GM18502 (cell line): ENCODE measurements around the gene METAP1D.
A peak's percentile ranks its signal among the peaks of the same experiment; 100 is the strongest.

Experiments used
- ATAC-seq: cut with Tn5 transposase; IDR thresholded peaks from one replicate; pipeline ENCODE4 v1.9.1; 2021; ENCODE audit warnings: mild to moderate bottlenecking; ENCODE audit not compliant: unreplicated experiment, poor library complexity

The METAP1D gene

DNA sequence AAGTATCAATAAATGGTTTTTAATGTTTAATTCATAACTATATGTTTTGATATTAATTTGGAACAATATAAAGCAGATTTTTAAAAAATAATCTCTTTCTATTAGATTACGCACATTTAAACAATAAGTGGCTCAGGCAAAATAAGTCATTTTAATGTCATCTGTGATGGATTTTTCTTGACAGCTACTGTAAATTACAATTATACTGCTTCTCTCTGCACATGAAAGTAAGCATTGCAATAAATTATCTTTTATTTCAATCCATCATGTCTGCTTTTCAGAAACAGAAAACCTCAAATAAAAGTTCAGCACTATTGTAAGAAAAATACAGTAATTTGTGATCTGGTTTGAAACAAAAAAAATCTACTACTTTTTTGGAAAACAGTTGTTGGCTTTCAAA, 74.5 kb downstream of the METAP1D start:
- ATAC-seq, result no peak

DNA sequence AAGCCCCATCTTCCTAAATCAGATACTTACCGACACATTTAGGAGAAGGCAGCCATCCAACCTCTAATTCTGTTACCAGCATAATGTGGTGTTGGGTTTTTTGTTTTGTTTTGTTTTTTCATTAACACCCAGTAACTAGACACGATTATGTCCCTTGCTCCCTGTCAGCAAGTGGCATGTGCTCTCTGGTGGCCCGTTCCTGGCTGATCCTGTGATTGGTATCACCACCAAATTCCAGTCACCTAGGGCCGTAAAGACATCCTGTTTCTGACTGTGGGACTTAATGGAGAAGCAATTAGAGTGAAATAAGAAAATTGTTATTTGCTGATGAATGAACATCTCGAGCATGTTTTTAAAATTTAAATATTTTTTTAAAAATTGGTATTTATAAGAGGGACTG, 79.7 kb downstream of the METAP1D start:
- ATAC-seq, result no peak

DNA sequence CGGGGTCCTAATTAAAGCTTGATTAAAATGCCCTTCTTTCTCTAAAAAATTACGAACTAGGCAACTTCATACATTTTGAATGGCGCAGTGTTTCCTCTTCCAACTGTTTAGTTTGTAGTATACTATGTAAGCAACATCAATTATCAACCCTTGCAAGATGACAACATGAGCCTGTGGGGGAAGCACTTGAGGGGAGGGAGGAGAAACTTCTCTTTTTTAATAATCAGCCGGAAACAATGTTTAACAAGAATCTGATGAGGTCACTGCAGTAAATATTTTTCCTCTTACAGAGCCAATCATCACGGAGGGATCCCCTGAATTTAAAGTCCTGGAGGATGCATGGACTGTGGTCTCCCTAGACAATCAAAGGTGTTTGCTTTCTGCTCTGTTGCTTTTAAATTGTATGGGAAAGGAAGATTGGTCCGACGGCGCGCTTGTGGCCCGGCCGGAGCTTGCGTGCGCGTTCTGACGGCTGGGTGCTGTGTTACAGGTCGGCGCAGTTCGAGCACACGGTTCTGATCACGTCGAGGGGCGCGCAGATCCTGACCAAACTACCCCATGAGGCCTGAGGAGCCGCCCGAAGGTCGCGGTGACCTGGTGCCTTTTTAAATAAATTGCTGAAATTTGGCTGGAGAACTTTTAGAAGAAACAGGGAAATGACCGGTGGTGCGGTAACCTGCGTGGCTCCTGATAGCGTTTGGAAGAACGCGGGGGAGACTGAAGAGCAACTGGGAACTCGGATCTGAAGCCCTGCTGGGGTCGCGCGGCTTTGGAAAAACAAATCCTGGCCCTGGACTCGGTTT, 80.3 kb downstream of the METAP1D start:
- no peak for ATAC-seq

DNA sequence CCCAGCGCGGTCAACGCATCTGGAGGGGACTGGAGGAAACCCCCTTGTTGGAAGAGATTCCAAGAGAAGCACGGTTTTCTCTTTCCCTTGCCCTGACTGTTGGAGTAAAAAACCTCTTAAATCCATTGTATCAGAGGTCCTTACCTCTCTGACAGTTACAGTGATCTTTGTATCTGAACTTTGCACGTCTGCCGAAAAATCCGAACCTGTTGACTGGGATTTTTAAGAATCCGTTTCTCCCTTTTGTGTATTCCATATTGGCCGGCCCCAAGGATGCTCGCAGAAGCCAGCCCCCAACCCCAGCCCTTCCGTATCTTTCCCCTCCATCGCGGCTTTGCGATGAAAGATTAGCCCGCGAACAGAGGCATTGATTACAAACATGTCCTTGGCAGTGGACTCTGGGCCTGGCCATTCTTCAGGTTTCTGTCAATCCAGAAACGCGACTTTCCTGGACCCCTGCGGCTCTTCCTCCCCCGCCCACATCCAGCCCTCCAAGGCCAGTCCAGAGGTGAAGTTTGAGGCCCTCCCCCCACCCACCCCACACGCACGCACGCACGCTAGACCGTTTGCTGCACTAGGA, 81.0 kb downstream of the METAP1D start:
- ATAC-seq, result no peak

DNA sequence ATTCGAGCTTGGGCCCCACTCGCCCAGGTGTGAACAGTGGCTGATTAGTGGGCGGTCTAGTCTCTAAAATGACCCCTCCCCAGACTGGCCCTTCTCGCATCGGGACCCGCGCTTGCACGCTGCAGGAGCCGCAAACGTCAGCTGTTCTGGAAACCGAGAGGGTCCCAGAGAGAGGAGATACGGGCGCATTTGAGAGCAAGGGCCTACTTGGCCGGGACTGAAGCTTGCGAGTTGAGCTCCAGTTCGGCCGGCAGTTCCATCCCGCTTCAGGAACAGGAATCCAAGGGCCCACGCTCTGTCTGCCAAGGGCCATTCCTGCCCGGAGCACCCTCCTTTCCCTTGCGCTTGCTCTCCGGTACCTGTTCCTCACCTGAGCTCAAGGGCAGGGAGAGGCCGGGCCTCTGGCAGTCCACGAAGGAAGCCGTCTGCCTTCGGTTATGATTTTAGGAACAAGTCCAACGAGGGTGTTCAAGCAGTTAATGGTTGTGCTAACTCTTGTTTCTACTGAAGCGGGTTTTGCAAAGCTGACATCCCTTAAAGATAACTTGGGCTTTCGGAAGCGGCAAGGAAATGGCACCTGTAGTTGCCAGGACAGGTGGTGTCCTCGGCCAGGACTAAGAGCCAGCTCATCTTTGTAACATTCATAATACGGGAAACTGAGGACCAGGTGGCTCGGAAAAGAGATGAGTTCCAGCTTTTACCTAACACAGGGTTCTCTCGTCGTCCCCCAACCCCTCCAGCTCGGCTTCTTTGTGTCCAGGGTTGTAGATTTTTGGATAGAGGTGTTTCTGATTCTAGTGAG, 81.7 kb downstream of the METAP1D start:
- no peak for ATAC-seq

DNA sequence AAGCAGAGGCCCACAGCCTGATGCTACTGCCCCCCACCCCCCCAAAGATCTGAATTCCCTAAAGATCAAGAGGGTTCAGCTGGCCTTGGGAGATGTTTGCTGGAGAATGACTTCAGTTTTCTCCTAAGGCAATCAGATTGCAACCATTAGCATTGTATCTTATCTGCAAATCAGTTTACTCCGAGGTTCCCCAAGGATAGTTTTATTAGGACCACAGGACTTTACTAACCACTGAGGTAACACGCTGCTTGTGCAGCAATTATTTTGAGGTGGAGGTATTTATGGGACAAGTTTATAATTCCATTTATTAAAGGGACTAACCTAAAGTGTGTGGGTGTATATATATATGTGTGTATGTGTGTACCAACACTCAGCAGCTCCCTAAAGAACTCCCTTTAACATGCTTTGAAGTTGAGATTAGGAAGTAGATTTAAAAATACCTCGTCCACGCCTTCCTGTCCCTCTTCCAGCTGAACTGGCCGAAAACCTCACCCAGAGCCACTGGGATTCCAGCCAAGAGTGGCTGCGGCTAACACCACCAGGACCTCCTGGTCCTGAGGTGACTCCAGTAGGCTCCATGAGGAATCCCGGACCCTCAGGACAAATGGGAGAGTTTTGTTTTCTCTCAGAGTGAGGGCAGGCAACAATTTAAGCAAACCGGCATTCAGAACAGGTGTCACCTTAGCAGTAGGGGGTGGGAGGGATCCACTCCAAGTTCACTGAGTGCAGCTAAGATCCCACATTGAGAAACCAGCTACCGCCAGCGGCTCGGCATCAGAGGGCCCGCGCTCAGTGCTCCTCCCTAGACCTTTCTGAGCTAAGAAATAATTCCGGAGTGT, 82.6 kb downstream of the METAP1D start:
- no peak for ATAC-seq

DNA sequence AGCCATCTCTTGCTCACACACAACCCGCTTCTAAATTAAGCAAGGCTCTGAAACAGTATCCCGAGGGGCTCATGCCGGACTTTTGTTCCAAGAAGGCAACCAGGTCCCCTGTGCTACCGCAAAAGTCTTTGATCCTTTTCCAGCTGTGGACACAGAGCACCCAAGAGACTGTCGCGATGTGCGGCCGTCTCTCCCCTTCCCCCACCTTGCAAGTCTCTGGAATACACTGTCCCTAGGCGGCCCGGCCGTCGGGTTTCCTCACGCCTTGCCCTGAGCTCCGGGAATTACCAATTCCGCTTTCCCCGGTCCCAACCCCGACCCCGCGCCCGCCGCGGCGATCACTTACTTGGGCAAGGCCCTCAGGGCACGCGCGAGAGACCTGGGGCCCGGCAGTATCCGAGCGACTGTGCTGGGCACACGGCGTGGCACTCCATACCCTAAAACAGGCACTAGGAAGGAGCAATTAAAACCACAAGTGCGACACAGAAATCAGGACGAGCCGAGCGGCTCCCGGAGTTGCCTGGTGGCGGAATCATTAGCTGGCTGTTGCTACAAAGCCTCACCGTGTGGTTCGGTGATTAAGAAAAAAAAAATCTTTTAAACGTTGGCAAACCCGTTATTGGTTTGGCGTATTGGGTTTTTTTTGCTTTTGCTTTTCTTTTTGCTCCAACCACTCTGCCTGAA, 83.3 kb downstream of the METAP1D start:
- no peak for ATAC-seq

DNA sequence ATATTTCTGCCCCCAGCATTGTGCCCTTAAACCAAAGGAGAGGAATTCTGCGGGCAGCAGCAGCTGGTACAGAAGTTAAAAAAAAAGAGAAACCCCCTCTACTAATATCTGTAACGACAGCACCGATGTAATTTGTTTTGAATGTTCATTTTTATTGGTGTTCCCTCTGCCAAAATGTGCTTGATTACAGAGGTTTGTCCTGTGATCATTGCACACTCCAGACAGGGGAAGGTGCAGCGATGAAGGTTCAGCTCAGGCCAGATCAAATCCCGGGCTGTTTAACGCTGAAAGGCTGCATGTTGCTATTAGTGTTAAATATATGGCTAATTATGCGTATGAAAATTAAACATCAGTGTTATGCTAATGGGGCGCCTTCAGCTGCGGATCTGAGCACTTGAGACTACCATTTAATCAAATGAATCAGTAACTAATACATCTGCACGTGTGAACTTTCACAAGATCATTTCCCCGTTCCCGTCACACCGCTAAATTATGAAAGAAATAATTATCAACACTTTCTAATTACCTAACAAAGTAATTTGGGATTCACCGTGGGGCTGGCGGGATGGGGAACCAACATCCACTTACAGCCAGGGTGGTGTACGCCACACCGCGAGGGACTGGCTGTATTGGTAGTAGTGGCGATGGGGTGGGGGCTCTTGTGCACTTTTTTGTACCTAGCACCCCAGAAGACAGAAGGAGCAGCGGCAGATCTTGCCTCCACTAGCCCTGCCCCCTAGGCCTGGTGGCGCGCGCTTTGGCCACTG, 84.1 kb downstream of the METAP1D start:
- ATAC-seq, result no peak

DNA sequence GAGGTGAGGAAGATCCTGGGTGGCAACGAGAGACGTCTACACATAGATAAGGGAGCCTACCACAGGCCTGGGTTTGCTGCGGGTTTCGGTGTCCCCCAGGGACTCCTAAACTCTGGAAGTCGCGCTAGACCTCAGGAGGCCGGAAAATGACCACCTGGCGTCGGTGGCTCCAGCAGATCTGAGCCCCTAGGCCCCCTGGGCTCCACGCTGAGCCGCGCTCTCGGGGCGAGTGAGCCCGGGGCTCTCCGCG, 84.6 kb downstream of the METAP1D start:
- no peak for ATAC-seq

DNA sequence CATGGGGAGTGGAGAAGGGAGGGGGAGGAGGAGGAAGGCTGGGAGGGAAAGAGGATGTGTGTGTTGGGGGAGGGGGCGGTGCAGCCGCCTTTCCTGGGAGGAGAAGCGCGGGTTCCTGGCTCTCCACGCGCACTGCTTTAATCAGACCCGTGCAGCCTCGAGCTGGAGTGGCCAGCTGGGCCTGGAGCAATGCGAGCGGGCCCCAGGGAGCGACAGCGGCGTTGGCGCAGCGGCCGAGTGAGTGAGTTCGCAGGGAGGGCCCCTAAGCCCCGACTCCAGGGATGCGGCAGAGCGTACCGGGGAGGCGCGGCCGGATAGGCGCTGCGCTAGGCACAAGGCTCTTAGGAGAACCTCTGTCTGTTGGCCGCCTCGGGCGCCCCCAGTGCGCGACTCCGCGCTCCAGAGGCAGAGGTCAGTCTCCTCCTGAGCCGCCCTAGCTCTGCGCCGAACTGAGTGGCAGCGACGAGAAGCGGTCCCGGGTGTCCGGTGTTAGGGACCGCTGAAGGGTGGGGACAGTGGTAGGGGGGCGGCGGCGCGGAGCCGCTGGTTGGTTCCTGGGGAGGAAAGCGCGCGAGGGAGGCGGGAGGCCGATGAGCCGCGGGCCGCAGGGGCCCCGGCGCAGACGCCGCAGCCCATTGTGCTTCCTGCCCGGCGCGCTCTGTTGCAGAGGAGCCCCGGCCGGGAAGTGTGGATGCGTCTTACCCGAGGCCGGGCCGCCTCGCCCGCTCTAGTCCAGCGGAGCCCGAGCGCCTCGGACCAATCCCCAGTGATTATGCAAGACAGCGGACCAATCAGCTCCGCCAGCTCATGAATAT, 85.1 kb downstream of the METAP1D start:
- peak; percentile 91 for ATAC-seq

DNA sequence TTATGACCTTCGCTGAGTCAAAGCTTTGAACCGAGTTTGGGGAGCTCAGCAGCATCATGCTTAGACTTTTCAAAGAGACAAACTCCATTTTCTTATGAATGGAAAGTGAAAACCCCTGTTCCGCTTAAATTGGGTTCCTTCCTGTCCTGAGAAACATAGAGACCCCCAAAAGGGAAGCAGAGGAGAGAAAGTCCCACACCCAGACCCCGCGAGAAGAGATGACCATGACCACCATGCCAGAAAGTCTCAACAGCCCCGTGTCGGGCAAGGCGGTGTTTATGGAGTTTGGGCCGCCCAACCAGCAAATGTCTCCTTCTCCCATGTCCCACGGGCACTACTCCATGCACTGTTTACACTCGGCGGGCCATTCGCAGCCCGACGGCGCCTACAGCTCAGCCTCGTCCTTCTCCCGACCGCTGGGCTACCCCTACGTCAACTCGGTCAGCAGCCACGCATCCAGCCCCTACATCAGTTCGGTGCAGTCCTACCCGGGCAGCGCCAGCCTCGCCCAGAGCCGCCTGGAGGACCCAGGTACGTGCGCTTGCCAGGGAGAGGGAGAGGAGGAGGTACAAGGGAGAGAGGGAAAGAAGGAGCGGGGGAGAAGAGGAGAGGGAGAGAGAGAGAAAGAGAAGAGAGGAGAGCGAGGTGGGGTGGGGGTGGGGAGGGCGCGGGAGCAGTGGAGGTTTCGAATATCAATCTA, 85.9 kb downstream of the METAP1D start, which contains the start of gene DLX1:
Gene DLX1, plus strand, starts transcription at position 48 of the 700 bp plus-strand sequence. Its CDS starts 171 bp downstream, at position 219.
- peak; percentile 23 for ATAC-seq

DNA sequence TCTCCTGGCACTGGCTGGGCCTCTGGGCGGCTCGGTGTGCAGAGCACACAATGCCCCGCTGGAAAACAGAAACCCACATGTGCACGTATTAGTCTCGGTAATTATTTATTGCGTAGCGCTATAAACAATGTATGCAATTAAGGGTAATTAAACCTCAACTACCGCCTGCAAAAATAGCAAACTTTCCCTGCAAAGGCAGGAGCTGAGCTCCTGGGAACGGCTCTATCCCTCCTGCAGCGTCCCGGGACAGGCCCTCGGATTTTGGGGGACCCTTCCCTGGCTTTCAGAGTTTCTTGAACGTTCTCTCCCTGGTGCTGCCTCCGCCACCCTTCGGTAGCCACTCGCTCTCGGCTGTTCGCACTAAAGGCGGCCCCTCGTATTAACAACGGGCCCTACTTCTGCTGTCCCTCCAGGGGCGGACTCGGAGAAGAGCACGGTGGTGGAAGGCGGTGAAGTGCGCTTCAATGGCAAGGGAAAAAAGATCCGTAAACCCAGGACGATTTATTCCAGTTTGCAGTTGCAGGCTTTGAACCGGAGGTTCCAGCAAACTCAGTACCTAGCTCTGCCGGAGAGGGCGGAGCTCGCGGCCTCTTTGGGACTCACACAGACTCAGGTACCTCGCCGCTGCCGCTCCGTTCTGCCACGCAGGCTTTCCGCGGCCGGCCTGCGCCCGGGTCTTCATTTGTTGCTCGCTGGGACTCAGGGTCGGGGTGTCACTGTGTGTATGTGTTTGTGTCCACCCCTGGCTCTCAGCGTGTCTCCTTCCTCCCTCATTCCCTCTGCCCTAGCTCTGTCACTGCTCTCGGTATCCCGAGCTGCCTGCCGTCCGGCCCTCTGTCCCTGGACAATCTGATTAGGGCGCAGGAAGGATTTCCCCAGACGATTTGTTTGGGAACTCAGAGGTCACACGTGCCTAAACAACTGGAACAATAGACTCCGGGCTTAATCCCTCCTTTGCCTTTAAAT, 86.8 kb downstream of the METAP1D start:
- no peak for ATAC-seq

DNA sequence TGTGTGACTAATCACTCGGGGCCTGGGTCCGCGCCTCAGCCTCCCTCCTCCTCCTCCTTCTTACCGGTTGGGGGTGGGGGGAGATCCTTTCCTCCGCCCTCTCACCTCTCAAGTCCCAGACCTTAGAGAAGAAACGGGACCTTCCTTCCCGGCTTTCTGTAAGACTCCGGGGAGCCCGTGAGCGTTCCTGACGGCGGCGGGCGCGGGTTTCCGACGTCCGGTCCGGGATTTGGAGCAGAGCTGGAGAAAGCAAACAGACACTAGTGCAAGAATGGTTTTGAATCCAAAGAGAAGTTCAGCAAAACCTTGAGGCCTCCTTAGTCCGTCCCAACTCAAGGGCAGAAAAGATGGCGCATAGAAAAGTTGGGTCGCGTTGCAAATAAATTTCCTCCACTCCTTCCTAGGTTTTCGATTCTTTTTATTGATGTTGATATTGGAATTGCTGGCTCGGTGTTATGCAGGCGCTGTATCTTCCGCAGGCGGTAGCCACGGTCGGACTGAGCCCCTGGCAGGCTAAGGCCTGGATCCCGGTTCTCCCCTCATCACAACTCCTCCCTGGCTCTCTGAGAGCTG, 87.5 kb downstream of the METAP1D start:
- ATAC-seq, result no peak

DNA sequence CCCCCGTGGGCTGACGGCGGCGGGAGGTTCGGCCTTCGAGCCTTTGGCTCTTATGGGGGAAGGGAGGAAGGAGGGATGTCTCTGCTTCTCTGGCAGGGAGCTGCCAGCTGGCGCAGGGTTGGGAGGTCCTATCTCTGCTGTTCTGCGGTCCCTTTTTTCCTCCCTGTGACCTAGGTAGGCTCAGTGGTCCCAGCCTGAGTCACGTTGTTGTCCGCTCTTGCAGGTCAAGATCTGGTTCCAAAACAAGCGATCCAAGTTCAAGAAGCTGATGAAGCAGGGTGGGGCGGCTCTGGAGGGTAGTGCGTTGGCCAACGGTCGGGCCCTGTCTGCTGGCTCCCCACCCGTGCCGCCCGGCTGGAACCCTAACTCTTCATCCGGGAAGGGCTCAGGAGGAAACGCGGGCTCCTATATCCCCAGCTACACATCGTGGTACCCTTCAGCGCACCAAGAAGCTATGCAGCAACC, 88.1 kb downstream of the METAP1D start:
- ATAC-seq, result no peak

DNA sequence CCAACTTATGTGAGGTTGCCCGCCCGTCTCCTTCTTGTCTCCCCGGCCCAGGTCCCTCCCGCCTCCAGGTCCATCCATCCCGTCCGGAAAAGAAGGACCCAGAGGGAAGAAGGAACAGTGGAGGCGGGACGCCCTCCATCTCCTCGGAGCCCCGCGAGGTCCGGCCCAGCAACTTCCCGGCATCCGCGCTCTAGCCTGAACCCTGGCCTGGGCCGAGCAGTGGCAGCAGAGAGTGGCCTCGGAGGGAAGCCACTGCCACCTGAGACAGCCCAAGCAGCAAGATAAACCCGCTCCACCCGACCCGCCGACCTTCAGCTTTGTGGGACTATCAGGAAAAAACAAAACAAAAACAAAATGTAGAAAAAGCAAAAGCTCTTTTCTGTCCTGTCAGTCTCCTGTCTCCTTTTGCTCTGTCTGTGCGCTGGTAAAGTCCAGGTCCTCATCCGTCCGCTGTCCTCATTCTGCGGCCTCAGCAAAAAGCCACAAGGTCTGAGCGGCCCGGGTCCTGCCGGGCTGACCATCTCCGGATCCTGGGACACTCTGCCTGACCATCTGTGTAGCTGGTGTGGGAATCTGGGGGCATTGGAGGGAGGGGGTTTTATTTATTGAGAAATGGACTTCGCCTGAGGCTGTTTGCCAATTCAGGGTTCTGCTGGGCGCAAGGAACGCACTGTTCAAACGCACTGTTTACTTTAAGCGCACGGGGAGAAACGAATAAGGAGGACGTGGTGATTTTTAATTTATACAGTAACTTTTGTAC, 88.7 kb downstream of the METAP1D start:
- ATAC-seq, result no peak
